IMR-90 (cell line): Measurements from ENCODE around the gene GDI2. TPM values are rescaled to one million over a fixed set of nuclear protein-coding genes. Genes with fewer than 3 reads are reported as not detected.

ENCODE experiments used
- ATAC-seq: fragments of 200-7000 bp; cut with Tn5 transposase; 2 replicates; pipeline ENCODE4 v1.9.1; 2020; ENCODE audit warnings: low read depth, mild to moderate bottlenecking, moderate library complexity
- BruUV-seq: library from RNA; stranded (reverse); fragments of 400-500 nt; replicated peaks from 2 replicates; lab custom pipeline; 2021; lab: Mats Ljungman, UMichigan
- CTCF ChIA-PET: fragments of 300-600 bp; formaldehyde crosslinking; extraction: SDS; loops from one replicate; lab custom pipeline; 2021; ENCODE audit warnings: antibody characterized with exemption; lab: Yijun Ruan, JAX
- POLR2A ChIA-PET: fragments of 300-600 bp; sonication (Branson Sonifier 250); formaldehyde crosslinking; loops from one replicate; lab custom pipeline; 2022; ENCODE audit warnings: antibody characterized with exemption; ENCODE audit not compliant: unreplicated experiment; lab: Charles Lee
- DNase-seq: peaks from one replicate; pipeline ENCODE4 v3.0.0; 2013
- H2AFZ ChIP-seq: replicated peaks from 2 replicates; pipeline ENCODE3; 2013; ENCODE audit warnings: low read length, mild to moderate bottlenecking; ENCODE audit not compliant: poor library complexity
- H2AK5ac ChIP-seq: 2 replicates; pipeline ENCODE4 v1.6.1; 2013; ENCODE audit warnings: low read depth, low read length, inconsistent platforms
- H2AK9ac ChIP-seq: replicated peaks from 2 replicates; pipeline ENCODE3; 2013; ENCODE audit warnings: mild to moderate bottlenecking, low read depth, low read length, moderate library complexity; ENCODE audit not compliant: poor library complexity
- H2BK120ac ChIP-seq: 2 replicates; pipeline ENCODE4 v1.6.1; 2013; ENCODE audit warnings: low read depth, low read length, inconsistent platforms
- H2BK15ac ChIP-seq: 3 replicates; pipeline ENCODE4 v1.6.1; 2013; ENCODE audit warnings: low read depth, low read length, inconsistent platforms
- H2BK20ac ChIP-seq: 2 replicates; pipeline ENCODE4 v1.6.1; 2013; ENCODE audit warnings: low read depth, mild to moderate bottlenecking, inconsistent platforms, low read length, moderate library complexity
- H2BK5ac ChIP-seq: 2 replicates; pipeline ENCODE4 v1.6.1; 2013; ENCODE audit warnings: mild to moderate bottlenecking, low read depth, low read length, inconsistent platforms; ENCODE audit not compliant: poor library complexity, severe bottlenecking
- H3K14ac ChIP-seq: replicated peaks from 2 replicates; pipeline ENCODE4 v1.6.1; 2013; ENCODE audit warnings: low read depth, low read length, inconsistent platforms
- H3K18ac ChIP-seq: 2 replicates; pipeline ENCODE4 v1.6.1; 2013; ENCODE audit warnings: low read depth, low read length, control low read depth
- H3K23ac ChIP-seq: 2 replicates; pipeline ENCODE4 v1.6.1; 2013; ENCODE audit warnings: low read depth, low read length, inconsistent platforms
- H3K27ac ChIP-seq: 2 replicates; pipeline ENCODE4 v1.5.1; 2013; ENCODE audit warnings: mild to moderate bottlenecking, control low read depth, low read length; ENCODE audit not compliant: insufficient read depth
- H3K27me3 ChIP-seq: 2 replicates; pipeline ENCODE4 v1.6.1; 2013; ENCODE audit warnings: low read length; ENCODE audit not compliant: control insufficient read depth, insufficient read depth
- H3K36me3 ChIP-seq: 2 replicates; pipeline ENCODE4 v1.6.1; 2013; ENCODE audit warnings: low read length, mixed read lengths; ENCODE audit not compliant: control insufficient read depth, insufficient read depth
- H3K4ac ChIP-seq: 2 replicates; pipeline ENCODE4 v1.6.1; 2013; ENCODE audit warnings: low read depth, low read length, inconsistent platforms
- H3K4me1 ChIP-seq: 2 replicates; pipeline ENCODE4 v1.6.1; 2013; ENCODE audit warnings: low read length, mixed read lengths; ENCODE audit not compliant: control insufficient read depth, insufficient read depth
- H3K4me2 ChIP-seq: 2 replicates; pipeline ENCODE4 v1.6.1; 2013; ENCODE audit warnings: low read depth, mild to moderate bottlenecking, control low read depth, low read length, moderate library complexity
- H3K4me3 ChIP-seq: 2 replicates; pipeline ENCODE4 v1.5.1; 2013; ENCODE audit warnings: low read depth, mild to moderate bottlenecking, control low read depth, low read length, moderate library complexity; ENCODE audit not compliant: insufficient read depth
- H3K56ac ChIP-seq: 2 replicates; pipeline ENCODE4 v1.6.1; 2013; ENCODE audit warnings: low read length, inconsistent platforms; ENCODE audit not compliant: insufficient read depth; ENCODE audit errors: extremely low read depth
- H3K79me1 ChIP-seq, 2 experiments: 2 replicates each; pipeline ENCODE4 v1.6.1; 2013; ENCODE audit warnings: low read length in 2 of 2, inconsistent platforms in 1 of 2, low read depth in 1 of 2
- H3K9ac ChIP-seq: 2 replicates; pipeline ENCODE4 v1.6.1; 2013; ENCODE audit warnings: low read depth, low read length, control low read depth
- H3K9me1 ChIP-seq: 2 replicates; pipeline ENCODE4 v1.6.1; 2013; ENCODE audit warnings: low read length, inconsistent platforms; ENCODE audit not compliant: insufficient read depth
- H3K9me3 ChIP-seq: 2 replicates; pipeline ENCODE4 v1.6.1; 2013; ENCODE audit warnings: low read length; ENCODE audit not compliant: control insufficient read depth, insufficient read depth
- H4K20me1 ChIP-seq: 2 replicates; pipeline ENCODE4 v1.6.1; 2013; ENCODE audit warnings: low read length, inconsistent platforms; ENCODE audit not compliant: insufficient read depth
- H4K5ac ChIP-seq: 2 replicates; pipeline ENCODE4 v1.6.1; 2013; ENCODE audit warnings: mild to moderate bottlenecking, low read depth, low read length, control low read depth
- H4K8ac ChIP-seq, 2 experiments: 2 replicates each; pipeline ENCODE4 v1.6.1; 2013; ENCODE audit warnings: low read depth in 2 of 2, low read length in 2 of 2, control low read depth in 1 of 2, inconsistent platforms in 1 of 2
- H4K91ac ChIP-seq: 2 replicates; pipeline ENCODE4 v1.6.1; 2013; ENCODE audit warnings: low read depth, low read length, inconsistent platforms; ENCODE audit not compliant: insufficient read depth
- BHLHE40 ChIP-seq: fragments of 150-350 bp; IDR thresholded peaks from 2 replicates; pipeline ENCODE4 v1.6.1; 2016; ENCODE audit warnings: mild to moderate bottlenecking, low read depth, low read length
- CEBPB ChIP-seq: IDR thresholded peaks from 2 replicates; pipeline ENCODE4 v1.6.1; 2012; ENCODE audit warnings: low read depth, low read length, improper control_type of control experiment
- CHD1 ChIP-seq: IDR thresholded peaks from 2 replicates; pipeline ENCODE4 v1.6.1; 2012; ENCODE audit warnings: low read depth, low read length, improper control_type of control experiment
- CTCF ChIP-seq: conservative IDR thresholded peaks from 2 replicates; pipeline ENCODE4 v1.5.1; 2012; ENCODE audit warnings: mild to moderate bottlenecking, low read depth, low read length, improper control_type of control experiment
- ELK1 ChIP-seq: fragments of 150-350 bp; IDR thresholded peaks from 2 replicates; pipeline ENCODE4 v1.6.1; 2016; ENCODE audit warnings: low read depth, mild to moderate bottlenecking, low read length, moderate library complexity, borderline replicate concordance
- FOS ChIP-seq: fragments of 150-350 bp; IDR thresholded peaks from 2 replicates; pipeline ENCODE4 v1.6.1; 2016; ENCODE audit warnings: low read depth, low read length
- MAFK ChIP-seq: IDR thresholded peaks from 2 replicates; pipeline ENCODE4 v1.6.1; 2012; ENCODE audit warnings: low read depth, low read length, improper control_type of control experiment
- MAZ ChIP-seq: IDR thresholded peaks from 2 replicates; pipeline ENCODE4 v1.6.1; 2012; ENCODE audit warnings: low read depth, mild to moderate bottlenecking, low read length, improper control_type of control experiment, moderate library complexity, borderline replicate concordance
- MXI1 ChIP-seq: IDR thresholded peaks from 2 replicates; pipeline ENCODE4 v1.6.1; 2012; ENCODE audit warnings: low read depth, mild to moderate bottlenecking, low read length, moderate library complexity, borderline replicate concordance
- NFE2L2 ChIP-seq: fragments of 150-350 bp; IDR thresholded peaks from 2 replicates; pipeline ENCODE4 v1.6.1; 2016; ENCODE audit warnings: low read depth, mild to moderate bottlenecking, low read length
- POLR2A ChIP-seq: IDR thresholded peaks from 2 replicates; pipeline ENCODE4 v1.6.1; 2012; ENCODE audit warnings: mild to moderate bottlenecking, low read depth, low read length
- RAD21 ChIP-seq: IDR thresholded peaks from 2 replicates; pipeline ENCODE4 v1.6.1; 2012; ENCODE audit warnings: low read length, improper control_type of control experiment
- RCOR1 ChIP-seq: IDR thresholded peaks from 2 replicates; pipeline ENCODE4 v1.6.1; 2012; ENCODE audit warnings: mild to moderate bottlenecking, low read length, improper control_type of control experiment; ENCODE audit not compliant: insufficient replicate concordance
- RFX5 ChIP-seq: IDR thresholded peaks from 2 replicates; pipeline ENCODE4 v1.8.0; 2012; ENCODE audit warnings: low read depth, mild to moderate bottlenecking, low read length, moderate library complexity
- SMC3 ChIP-seq: fragments of 150-350 bp; IDR thresholded peaks from 2 replicates; pipeline ENCODE4 v1.6.1; 2016; ENCODE audit warnings: low read depth, mild to moderate bottlenecking, antibody characterized with exemption, low read length, moderate library complexity
- USF2 ChIP-seq: fragments of 150-350 bp; IDR thresholded peaks from 2 replicates; pipeline ENCODE4 v1.6.1; 2017; ENCODE audit warnings: mild to moderate bottlenecking, antibody characterized with exemption, low read length, low read depth
- WGBS, 2 experiments: methylation state at CpG; one replicate each; pipeline versions ENCODE4 v1.1.5 to v1.1.7; 2013; ENCODE audit warnings: missing lambda C conversion rate in 2 of 2; ENCODE audit not compliant: insufficient read length in 1 of 2; ENCODE audit errors: extremely low coverage in 2 of 2; 5-methylcytosine and 5-hydroxymethylcytosine counted together
- dilution Hi-C: fragments of 300-500 bp; cut with HindIII; formaldehyde crosslinking; loops from one replicate; pipeline ENCODE4 v1.14.3; 2018; ENCODE audit warnings: low sequenced_read_pairs; ENCODE audit not compliant: unreplicated experiment
- in situ Hi-C: fragments of 300-500 bp; cut with MboI; formaldehyde crosslinking; loops from 3 replicates; pipeline ENCODE4 v1.14.3; 2019; ENCODE audit warnings: low sequenced_read_pairs, inconsistent platforms, mixed read lengths
- intact Hi-C: fragments of 100-400 bp; cut with micrococcal nuclease; formaldehyde crosslinking; loops from 2 replicates; pipeline ENCODE4 v1.10.0; 2022
- polyA plus RNA-seq, 3 experiments: library from polyadenylated mRNA; depleted of rRNA; stranded (reverse); fragments of >200 nt; gene quantifications; 2 replicates each; pipeline ENCODE4 v1.2.3, GENCODE V29; 2012; ENCODE audit warnings: low replicate concordance in 1 of 3
- total RNA-seq: library from RNA; depleted of rRNA; stranded (reverse); fragments of >200 nt; gene quantifications from 2 replicates; pipeline ENCODE4 v1.2.3, GENCODE V29; 2012

The GDI2 gene
- total and polyA plus RNA-seq, 2 of the 4 experiments (the other 2 are of a cell fraction): 171 to 396 TPM

GRCh38 chr10:5858811-5859210 is 45.6 kb upstream of the GDI2 start:
- no TSS peak for BruUV-seq
- DNase-seq: no peak
- CTCF ChIA-PET: no interaction called here

More at GRCh38 chr10:5858811-5859210, 45.6 kb upstream of the GDI2 start:
- Histone ChIP-seq H2BK120ac (no peak overlapping the region), H3K9me1 (peaks cover 10% of the 10 kb centered on the region; the same call in 1 of the 2 replicates), H3K14ac (no peak overlapping the region), H3K4ac (no peak overlapping the region), H3K27ac (no peak overlapping the region), H3K36me3 (peaks cover 3% of the 10 kb centered on the region; the same call in 1 of the 2 replicates), H3K23ac (no peak overlapping the region), H2AK9ac (no peak overlapping the region), H3K4me2 (no peak overlapping the region), H3K4me3 (no peak overlapping the region), H3K79me1 (no peaks in the 10 kb centered on the region), H2AFZ (no peak overlapping the region), H2AK5ac (peak overlapping the region; percentile 61; the same call in 1 of the 2 replicates), H4K8ac (no peak overlapping the region), H2BK15ac (no peak overlapping the region), H3K56ac (no peak overlapping the region), H3K9ac (no peak overlapping the region), H4K91ac (no peak overlapping the region), H3K9me3 (no peaks in the 10 kb centered on the region), H2BK20ac (no peak overlapping the region), H4K5ac (no peak overlapping the region), H3K27me3 (no peaks in the 10 kb centered on the region), H2BK5ac (no peak overlapping the region), H3K18ac (no peak overlapping the region), H3K4me1 (peaks cover 10% of the 10 kb centered on the region), H4K20me1 (no peaks in the 10 kb centered on the region)
- WGBS, 2 experiments: no CpG with 5 or more reads among the region's 5 CpGs
- no peak for ATAC-seq
- in situ Hi-C loops (loop anchor here (25.0 kb wide), 2 partner anchors 397 to 1022 kb away; partner anchors contain the start of gene AKR1E2), intact Hi-C loops (no loop called here), dilution Hi-C loops (no loop called here)
- POLR2A ChIA-PET: no interaction called here
- TF ChIP-seq CEBPB (no peak), POLR2A (no peak), ELK1 (no peak), MAFK (no peak), NFE2L2 (no peak), SMC3 (no peak), RCOR1 (no peak), MAZ (no peak), FOS (no peak), RAD21 (no peak), USF2 (no peak), BHLHE40 (no peak), CHD1 (no peak), RFX5 (no peak), CTCF (no peak), MXI1 (no peak)
